Testis (tissue), 2 donors: Measurements from ENCODE around the gene PEX6.

ENCODE experiments used
- POLR2A ChIP-seq: fragments of 450-650 bp; IDR thresholded peaks from one replicate; pipeline ENCODE4 v1.6.1; 2017; ENCODE audit warnings: antibody characterized with exemption, mild to moderate bottlenecking, moderate library complexity
- TF ChIP-seq, protein P1 (sequence below), 3 experiments: fragments of 450-650 bp in 2 of 3; fragments of 200-600 bp in 1 of 3; sonication (generic) in 1 of 3; IDR thresholded peaks; one replicate each; pipeline ENCODE4 v1.5.1; 2016 to 2019; ENCODE audit warnings: antibody characterized with exemption in 3 of 3, mild to moderate bottlenecking in 2 of 3, moderate library complexity in 1 of 3

DNA sequence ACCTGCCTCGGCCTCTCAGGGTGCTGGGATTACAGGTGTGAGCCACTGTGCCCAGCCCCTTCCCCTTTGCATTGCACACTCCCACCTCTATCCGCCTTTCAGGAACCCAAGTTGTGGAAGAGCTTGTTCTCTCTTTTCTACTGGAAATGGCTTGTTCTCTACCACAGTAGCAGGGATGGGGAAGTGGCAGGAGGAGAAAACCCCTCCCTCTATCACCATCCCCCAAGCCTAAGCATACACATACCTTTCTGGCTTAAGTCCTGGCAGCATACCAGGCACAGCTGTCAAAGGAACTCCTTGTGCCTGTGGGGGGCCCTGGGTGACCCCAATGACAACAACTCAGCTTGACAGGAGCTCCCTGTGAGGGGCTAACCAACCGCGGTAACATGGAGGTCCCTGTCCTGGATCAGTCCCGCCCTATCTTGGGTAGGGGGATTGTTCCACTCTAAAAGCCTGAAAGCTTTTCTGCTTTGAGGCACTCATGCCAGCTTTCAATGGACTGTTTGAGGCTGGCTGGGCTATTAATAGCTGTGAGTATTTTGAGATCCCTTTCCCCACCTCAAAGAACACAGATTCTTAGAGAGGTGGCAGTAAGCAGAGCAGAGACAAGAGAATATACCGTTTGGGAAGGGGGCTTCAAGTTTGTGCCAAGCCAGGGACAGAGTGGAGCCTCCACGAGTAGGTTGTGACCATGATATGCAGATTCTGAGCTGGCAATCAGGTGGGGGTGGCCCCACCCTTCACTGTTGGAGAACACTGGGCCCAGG, 37.4 kb upstream of the PEX6 start:
- no peak for TF ChIP-seq POLR2A
- TF ChIP-seq, protein P1, sequence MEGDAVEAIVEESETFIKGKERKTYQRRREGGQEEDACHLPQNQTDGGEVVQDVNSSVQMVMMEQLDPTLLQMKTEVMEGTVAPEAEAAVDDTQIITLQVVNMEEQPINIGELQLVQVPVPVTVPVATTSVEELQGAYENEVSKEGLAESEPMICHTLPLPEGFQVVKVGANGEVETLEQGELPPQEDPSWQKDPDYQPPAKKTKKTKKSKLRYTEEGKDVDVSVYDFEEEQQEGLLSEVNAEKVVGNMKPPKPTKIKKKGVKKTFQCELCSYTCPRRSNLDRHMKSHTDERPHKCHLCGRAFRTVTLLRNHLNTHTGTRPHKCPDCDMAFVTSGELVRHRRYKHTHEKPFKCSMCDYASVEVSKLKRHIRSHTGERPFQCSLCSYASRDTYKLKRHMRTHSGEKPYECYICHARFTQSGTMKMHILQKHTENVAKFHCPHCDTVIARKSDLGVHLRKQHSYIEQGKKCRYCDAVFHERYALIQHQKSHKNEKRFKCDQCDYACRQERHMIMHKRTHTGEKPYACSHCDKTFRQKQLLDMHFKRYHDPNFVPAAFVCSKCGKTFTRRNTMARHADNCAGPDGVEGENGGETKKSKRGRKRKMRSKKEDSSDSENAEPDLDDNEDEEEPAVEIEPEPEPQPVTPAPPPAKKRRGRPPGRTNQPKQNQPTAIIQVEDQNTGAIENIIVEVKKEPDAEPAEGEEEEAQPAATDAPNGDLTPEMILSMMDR (IDR thresholded peaks at IDR 0.05) = no peak
